HG03457 (cell line): ENCODE data around the gene RPLP2.

Experiments used
- ATAC-seq: cut with Tn5 transposase; IDR thresholded peaks from one replicate; pipeline ENCODE4 v1.9.1; 2021; ENCODE audit warnings: moderate number of reproducible peaks; ENCODE audit not compliant: unreplicated experiment

RPLP2 gene

GRCh38 chr11:773425-773824, 36.3 kb upstream of the RPLP2 start:
- no peak for ATAC-seq

- no peak for ATAC-seq
Observed at GRCh38 chr11:773830-774229, 35.9 kb upstream of the RPLP2 start.

GRCh38 chr11:774873-775592, 34.7 kb upstream of the RPLP2 start:
- no peak for ATAC-seq

GRCh38 chr11:776263-776560, 33.6 kb upstream of the RPLP2 start:
- ATAC-seq, result no peak

- peak; percentile 15 for ATAC-seq
Observed at GRCh38 chr11:776561-777287, 33.0 kb upstream of the RPLP2 start.

- peak; percentile 44 for ATAC-seq
Observed at GRCh38 chr11:777288-778255, 32.2 kb upstream of the RPLP2 start, which contains the start of gene GATD1. Gene GATD1 (minus strand): TSS chr11:777487. CDS start chr11:777462, 25 bp downstream.

- ATAC-seq, result no peak
Observed at GRCh38 chr11:778976-779954, 30.5 kb upstream of the RPLP2 start.

- no peak for ATAC-seq
Observed at GRCh38 chr11:779955-780532, 29.7 kb upstream of the RPLP2 start.

- no peak for ATAC-seq
Observed at GRCh38 chr11:782264-783174, 27.2 kb upstream of the RPLP2 start.

GRCh38 chr11:783581-784015, 26.2 kb upstream of the RPLP2 start:
- no peak for ATAC-seq

- ATAC-seq, result no peak
Observed at GRCh38 chr11:786235-787083, 23.3 kb upstream of the RPLP2 start.

GRCh38 chr11:787084-787675, 22.6 kb upstream of the RPLP2 start:
- ATAC-seq, result no peak

- no peak for ATAC-seq
Observed at GRCh38 chr11:788009-788640, 21.6 kb upstream of the RPLP2 start.

- no peak for ATAC-seq
Observed at GRCh38 chr11:788953-789940, 20.5 kb upstream of the RPLP2 start.

- no peak for ATAC-seq
Observed at GRCh38 chr11:789943-790342, 19.8 kb upstream of the RPLP2 start, which contains the start of gene CEND1. Gene CEND1 (minus strand): TSS chr11:790090. CDS start chr11:788576, 1,514 bp downstream.
